ENCODE data around the gene UACA.
A peak's percentile ranks its signal among the peaks of the same experiment; 100 is the strongest.

The UACA gene

DNA sequence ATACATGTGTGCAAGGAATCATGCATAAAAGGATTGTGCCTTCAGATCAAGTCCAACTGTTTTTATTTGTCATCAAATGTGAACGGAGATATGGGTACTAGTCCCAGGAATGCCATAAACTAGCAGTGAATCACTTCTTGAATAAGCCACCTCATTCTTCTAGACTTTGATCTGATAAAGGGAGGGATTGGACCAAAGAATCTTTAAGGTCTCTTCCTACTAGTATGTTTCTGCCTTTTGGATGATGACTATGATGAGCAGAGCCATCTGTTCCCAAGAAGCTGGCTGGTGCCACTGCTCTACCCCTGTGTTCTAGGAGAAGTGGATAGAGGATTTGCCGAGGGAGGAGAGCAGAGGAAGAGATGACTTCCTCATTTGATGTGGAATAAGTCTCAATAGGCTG, 28.8 kb upstream of the UACA start:
- H3K36me3 Mint-ChIP-seq (ENCODE audit: low read depth): no peaks in the 10 kb centered on the region
- peaks cover 3% of the 10 kb centered on the region for H3K27me3 Mint-ChIP-seq
- no peak overlapping the region for H3K4me3 Mint-ChIP-seq
- H3K4me1 Mint-ChIP-seq (ENCODE audit: low read depth): no peaks in the 10 kb centered on the region
- H3K27ac Mint-ChIP-seq: no peak overlapping the region
- no peaks in the 10 kb centered on the region for H3K9me3 Mint-ChIP-seq

- H3K27ac Mint-ChIP-seq: no peak overlapping the region
- H3K36me3 Mint-ChIP-seq (ENCODE audit: low read depth): no peaks in the 10 kb centered on the region
- peaks cover 3% of the 10 kb centered on the region for H3K27me3 Mint-ChIP-seq
- H3K4me1 Mint-ChIP-seq (ENCODE audit: low read depth): no peaks in the 10 kb centered on the region
- H3K4me3 Mint-ChIP-seq: no peak overlapping the region
- no peaks in the 10 kb centered on the region for H3K9me3 Mint-ChIP-seq
These were observed 27.9 kb upstream of the UACA start for GRCh38 chr15:70791259-70791658.

DNA sequence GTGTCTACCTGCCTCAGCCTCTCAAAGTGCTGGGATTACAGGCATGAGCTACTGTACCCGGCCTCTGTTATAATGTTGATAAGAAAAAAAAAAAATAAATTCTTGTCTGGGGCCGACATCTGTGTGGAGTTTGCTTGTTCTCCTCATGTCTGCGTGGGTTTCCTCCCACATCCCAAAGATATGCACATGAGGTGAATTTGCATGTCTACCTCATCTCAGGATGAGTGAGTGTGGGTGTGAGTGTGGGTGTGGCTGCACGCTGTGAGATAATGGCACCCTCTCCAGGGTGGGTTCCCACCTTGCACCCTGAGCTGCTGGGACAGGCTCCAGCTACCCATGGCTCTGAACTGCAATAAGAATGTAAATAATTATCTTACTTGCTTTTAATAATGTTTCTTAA, 25.9 kb upstream of the UACA start:
- Mint-ChIP-seq H3K4me1 (ENCODE audit: low read depth) (no peaks in the 10 kb centered on the region), H3K27me3 (no peaks in the 10 kb centered on the region), H3K4me3 (no peak overlapping the region), H3K27ac (no peak overlapping the region), H3K36me3 (ENCODE audit: low read depth) (no peaks in the 10 kb centered on the region), H3K9me3 (no peaks in the 10 kb centered on the region)

- H3K4me1 Mint-ChIP-seq (ENCODE audit: low read depth): no peaks in the 10 kb centered on the region
- H3K27me3 Mint-ChIP-seq: no peaks in the 10 kb centered on the region
- no peaks in the 10 kb centered on the region for H3K9me3 Mint-ChIP-seq
These were observed 25.0 kb upstream of the UACA start for GRCh38 chr15:70788114-70789049.

GRCh38 chr15:70786996-70787395, 23.6 kb upstream of the UACA start:
- no peaks in the 10 kb centered on the region for H3K4me1 Mint-ChIP-seq (ENCODE audit: low read depth)
- no peak overlapping the region for H3K27ac Mint-ChIP-seq
- H3K4me3 Mint-ChIP-seq: no peak overlapping the region
- H3K36me3 Mint-ChIP-seq (ENCODE audit: low read depth): no peaks in the 10 kb centered on the region
- H3K27me3 Mint-ChIP-seq: no peaks in the 10 kb centered on the region
- no peaks in the 10 kb centered on the region for H3K9me3 Mint-ChIP-seq

More at GRCh38 chr15:70788114-70789049, 25.0 kb upstream of the UACA start:
- H3K36me3 Mint-ChIP-seq (ENCODE audit: low read depth): no peaks in the 10 kb centered on the region
- no peak overlapping the region for H3K4me3 Mint-ChIP-seq
- H3K27ac Mint-ChIP-seq: no peak overlapping the region

DNA sequence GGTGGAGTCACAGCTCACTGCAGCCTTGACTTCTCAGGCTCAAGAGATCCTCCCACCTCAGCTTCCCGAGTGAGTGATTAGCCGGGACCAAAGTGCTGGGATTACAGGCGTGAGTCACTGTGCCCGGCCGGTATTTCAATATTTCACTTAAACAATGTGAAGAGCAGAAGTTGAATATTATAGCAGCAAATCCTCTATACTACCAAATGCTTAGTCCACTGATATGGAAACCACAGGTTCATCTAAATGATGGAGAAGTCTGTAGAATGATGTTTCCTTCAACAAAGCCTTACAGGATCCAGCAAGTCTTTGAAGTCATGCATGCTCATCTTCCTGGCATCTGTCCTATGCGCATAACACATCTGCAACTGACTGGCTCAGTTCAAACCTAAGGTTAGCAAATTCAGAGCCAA, 20.3 kb upstream of the UACA start:
- Mint-ChIP-seq H3K27ac (no peak overlapping the region), H3K9me3 (no peaks in the 10 kb centered on the region), H3K36me3 (ENCODE audit: low read depth) (no peaks in the 10 kb centered on the region), H3K4me1 (ENCODE audit: low read depth) (no peaks in the 10 kb centered on the region), H3K4me3 (no peak overlapping the region), H3K27me3 (peaks cover 13% of the 10 kb centered on the region)

GRCh38 chr15:70783041-70783440, 19.7 kb upstream of the UACA start:
- Mint-ChIP-seq H3K27me3 (peaks cover 13% of the 10 kb centered on the region), H3K36me3 (ENCODE audit: low read depth) (no peaks in the 10 kb centered on the region), H3K27ac (no peak overlapping the region), H3K9me3 (no peaks in the 10 kb centered on the region), H3K4me1 (ENCODE audit: low read depth) (no peaks in the 10 kb centered on the region), H3K4me3 (no peak overlapping the region)

- Mint-ChIP-seq H3K4me3 (no peak overlapping the region), H3K9me3 (no peaks in the 10 kb centered on the region), H3K27ac (no peak overlapping the region), H3K27me3 (peaks cover 22% of the 10 kb centered on the region), H3K4me1 (ENCODE audit: low read depth) (no peaks in the 10 kb centered on the region), H3K36me3 (ENCODE audit: low read depth) (no peaks in the 10 kb centered on the region)
These were observed 17.9 kb upstream of the UACA start for GRCh38 chr15:70781236-70781635.

GRCh38 chr15:70778258-70779076, 15.1 kb upstream of the UACA start:
- Mint-ChIP-seq H3K9me3 (no peaks in the 10 kb centered on the region), H3K4me3 (no peak overlapping the region), H3K27me3 (peaks cover 22% of the 10 kb centered on the region), H3K27ac (no peak overlapping the region), H3K4me1 (ENCODE audit: low read depth) (no peaks in the 10 kb centered on the region), H3K36me3 (ENCODE audit: low read depth) (no peaks in the 10 kb centered on the region)

GRCh38 chr15:70777170-70777926, 14.0 kb upstream of the UACA start:
- H3K27me3 Mint-ChIP-seq: peaks cover 28% of the 10 kb centered on the region
- no peaks in the 10 kb centered on the region for H3K9me3 Mint-ChIP-seq
- no peaks in the 10 kb centered on the region for H3K4me1 Mint-ChIP-seq (ENCODE audit: low read depth)
- H3K4me3 Mint-ChIP-seq: no peak overlapping the region
- no peaks in the 10 kb centered on the region for H3K36me3 Mint-ChIP-seq (ENCODE audit: low read depth)
- H3K27ac Mint-ChIP-seq: no peak overlapping the region

GRCh38 chr15:70775160-70775559, 11.8 kb upstream of the UACA start:
- H3K4me3 Mint-ChIP-seq: no peak overlapping the region
- no peaks in the 10 kb centered on the region for H3K4me1 Mint-ChIP-seq (ENCODE audit: low read depth)
- peaks cover 18% of the 10 kb centered on the region for H3K27me3 Mint-ChIP-seq
- H3K36me3 Mint-ChIP-seq (ENCODE audit: low read depth): no peaks in the 10 kb centered on the region
- H3K27ac Mint-ChIP-seq: no peak overlapping the region
- H3K9me3 Mint-ChIP-seq: no peaks in the 10 kb centered on the region

DNA sequence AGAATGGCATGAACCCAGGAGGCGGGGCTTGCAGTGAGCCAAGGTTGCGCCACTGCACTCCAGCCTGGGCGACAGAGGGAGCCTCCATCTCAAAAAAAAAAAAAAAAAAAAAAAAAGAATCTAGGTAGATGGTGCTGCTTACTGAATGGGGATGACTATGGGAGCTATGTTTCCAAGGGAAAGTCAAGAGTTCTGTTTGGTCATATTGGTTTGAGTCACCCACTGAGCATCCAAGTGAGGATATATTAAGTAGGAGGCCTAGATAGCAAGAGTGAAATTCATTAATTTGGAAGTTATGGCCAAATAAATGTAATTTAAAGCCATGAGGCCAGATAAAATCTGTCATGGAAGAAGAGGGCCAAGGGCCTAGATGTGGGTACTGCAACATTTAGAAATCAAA, 9.0 kb upstream of the UACA start:
- no peak overlapping the region for H3K4me3 Mint-ChIP-seq
- peaks cover 13% of the 10 kb centered on the region for H3K27me3 Mint-ChIP-seq
- no peaks in the 10 kb centered on the region for H3K9me3 Mint-ChIP-seq
- H3K27ac Mint-ChIP-seq: no peak overlapping the region
- peaks cover 7% of the 10 kb centered on the region for H3K4me1 Mint-ChIP-seq (ENCODE audit: low read depth)
- no peaks in the 10 kb centered on the region for H3K36me3 Mint-ChIP-seq (ENCODE audit: low read depth)

DNA sequence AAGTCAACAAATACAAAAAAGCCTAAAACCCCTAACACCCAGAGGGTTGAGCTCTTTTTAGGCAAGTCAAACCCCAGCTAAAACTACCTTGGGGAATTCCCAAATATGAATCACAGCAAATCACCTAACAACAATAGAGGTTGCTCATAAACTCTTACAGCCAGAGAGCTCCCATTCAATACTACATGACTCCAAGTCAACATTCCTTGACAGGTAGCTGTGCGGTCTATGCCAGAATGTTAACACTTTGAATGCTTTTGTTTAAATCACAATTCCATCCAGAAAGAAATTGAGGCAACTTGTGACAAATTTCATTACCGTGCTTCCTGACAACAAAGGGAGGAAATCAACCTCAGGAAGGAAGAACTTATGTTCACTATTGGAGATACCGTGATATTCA, 7.5 kb upstream of the UACA start:
- Mint-ChIP-seq H3K9me3 (no peaks in the 10 kb centered on the region), H3K27ac (no peak overlapping the region), H3K4me1 (ENCODE audit: low read depth) (peaks cover 7% of the 10 kb centered on the region), H3K4me3 (no peak overlapping the region), H3K36me3 (ENCODE audit: low read depth) (no peaks in the 10 kb centered on the region), H3K27me3 (peaks cover 6% of the 10 kb centered on the region)

DNA sequence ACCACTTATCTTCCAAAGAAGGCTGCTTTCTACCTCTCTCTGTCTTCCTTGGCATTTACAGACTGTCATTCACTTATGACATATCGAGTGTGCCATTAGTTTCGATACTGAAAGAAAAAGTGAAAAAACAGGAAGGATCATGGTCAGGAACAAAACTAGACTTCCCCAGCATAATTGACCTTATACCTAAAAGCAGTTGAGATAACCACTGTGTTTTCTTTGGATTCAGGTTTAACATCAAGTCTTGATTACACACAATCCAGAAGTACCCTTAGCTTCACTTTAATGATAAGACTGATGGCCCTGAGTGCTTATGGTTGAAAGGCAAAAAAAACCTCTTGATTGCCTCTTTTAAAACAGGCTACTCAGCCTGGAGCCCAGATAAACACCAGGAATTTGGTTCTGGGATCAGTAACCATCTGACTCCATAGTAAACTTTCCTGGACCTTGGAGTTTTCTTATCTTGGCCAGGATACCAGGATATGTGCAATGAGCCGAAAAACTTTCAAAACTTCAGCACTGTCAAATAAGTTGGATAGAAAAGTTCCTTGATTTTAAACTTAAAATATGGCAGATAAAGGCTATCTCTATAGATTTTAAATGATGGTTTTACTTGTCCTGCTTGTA, 5.0 kb upstream of the UACA start:
- Mint-ChIP-seq H3K27ac (no peak overlapping the region), H3K27me3 (peaks cover 22% of the 10 kb centered on the region), H3K4me1 (ENCODE audit: low read depth) (peaks cover 14% of the 10 kb centered on the region), H3K36me3 (ENCODE audit: low read depth) (no peaks in the 10 kb centered on the region), H3K4me3 (peak overlapping the region; percentile 2), H3K9me3 (no peaks in the 10 kb centered on the region)
